WTC11 (cell line): Measurements from ENCODE around the gene KRT14.

ENCODE experiments used
- EMX1 ChIP-seq: fragments of 250-450 bp; sonication (Bioruptor Pico); IDR thresholded peaks from 2 replicates; pipeline ENCODE4 v1.8.0; 2021; ENCODE audit warnings: mild to moderate bottlenecking
- NR2C2 ChIP-seq: sonication (generic); formaldehyde crosslinking; IDR thresholded peaks from 2 replicates; pipeline ENCODE4 v1.8.0; 2022; ENCODE audit warnings: mild to moderate bottlenecking, missing genetic modification reagents
- TEAD1 ChIP-seq: sonication (generic); formaldehyde crosslinking; IDR thresholded peaks from 2 replicates; pipeline ENCODE4 v1.8.0; 2022; ENCODE audit warnings: mild to moderate bottlenecking, missing genetic modification reagents
- ZBTB21 ChIP-seq: sonication (generic); formaldehyde crosslinking; IDR thresholded peaks from 2 replicates; pipeline ENCODE4 v1.8.1; 2023; ENCODE audit warnings: mild to moderate bottlenecking, missing genetic modification reagents, borderline replicate concordance
- TF ChIP-seq, protein P1 (sequence below): fragments of 200-600 bp; IDR thresholded peaks from 2 replicates; pipeline ENCODE4 v1.8.0; 2022; ENCODE audit warnings: antibody characterized with exemption
- TF ChIP-seq, protein P2 (sequence below): sonication (generic); formaldehyde crosslinking; IDR thresholded peaks from 2 replicates; pipeline ENCODE4 v1.8.1; 2023; ENCODE audit warnings: mild to moderate bottlenecking, missing genetic modification reagents, moderate library complexity
- TF ChIP-seq, protein P3 (sequence below): sonication (generic); formaldehyde crosslinking; IDR thresholded peaks from 2 replicates; pipeline ENCODE4 v1.8.1; 2022; ENCODE audit warnings: low read depth, missing genetic modification reagents, borderline replicate concordance

DNA sequence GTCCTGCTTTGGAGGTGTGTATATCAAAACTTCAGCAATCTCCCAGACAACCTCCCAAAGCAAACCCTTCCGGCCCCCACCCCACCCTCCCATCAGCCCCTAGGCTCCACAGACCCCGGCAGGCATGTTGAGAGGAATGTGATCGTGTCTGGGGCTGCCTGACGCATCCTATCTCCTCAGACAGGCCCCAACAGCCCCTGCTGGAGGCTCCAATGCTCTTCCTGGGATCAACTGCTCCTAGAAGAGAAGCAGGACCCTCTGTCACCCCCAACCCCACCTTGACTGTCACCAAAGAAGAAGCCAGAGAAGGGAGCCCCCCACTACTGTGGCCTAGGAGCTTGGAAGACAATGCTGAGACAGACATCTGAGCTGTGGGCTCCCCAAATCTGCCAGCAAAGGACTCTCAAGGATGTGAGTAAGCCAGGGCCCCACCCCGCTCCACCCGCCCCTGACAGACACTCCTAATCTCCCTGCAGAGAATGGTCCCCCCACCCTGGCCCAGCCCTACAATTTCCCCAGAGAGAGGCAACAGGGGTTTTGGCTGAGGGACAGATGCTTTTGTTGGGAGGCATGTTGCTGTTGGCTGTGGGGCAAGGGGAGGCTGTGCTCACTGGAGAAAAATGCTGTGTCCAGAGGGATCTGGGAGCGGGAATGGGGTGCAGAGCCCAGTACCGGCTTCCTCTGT, 1.6 kb upstream of the KRT14 start:
- TF ChIP-seq TEAD1 (CRISPR knock-in tag) = no peak
- TF ChIP-seq, protein P1, sequence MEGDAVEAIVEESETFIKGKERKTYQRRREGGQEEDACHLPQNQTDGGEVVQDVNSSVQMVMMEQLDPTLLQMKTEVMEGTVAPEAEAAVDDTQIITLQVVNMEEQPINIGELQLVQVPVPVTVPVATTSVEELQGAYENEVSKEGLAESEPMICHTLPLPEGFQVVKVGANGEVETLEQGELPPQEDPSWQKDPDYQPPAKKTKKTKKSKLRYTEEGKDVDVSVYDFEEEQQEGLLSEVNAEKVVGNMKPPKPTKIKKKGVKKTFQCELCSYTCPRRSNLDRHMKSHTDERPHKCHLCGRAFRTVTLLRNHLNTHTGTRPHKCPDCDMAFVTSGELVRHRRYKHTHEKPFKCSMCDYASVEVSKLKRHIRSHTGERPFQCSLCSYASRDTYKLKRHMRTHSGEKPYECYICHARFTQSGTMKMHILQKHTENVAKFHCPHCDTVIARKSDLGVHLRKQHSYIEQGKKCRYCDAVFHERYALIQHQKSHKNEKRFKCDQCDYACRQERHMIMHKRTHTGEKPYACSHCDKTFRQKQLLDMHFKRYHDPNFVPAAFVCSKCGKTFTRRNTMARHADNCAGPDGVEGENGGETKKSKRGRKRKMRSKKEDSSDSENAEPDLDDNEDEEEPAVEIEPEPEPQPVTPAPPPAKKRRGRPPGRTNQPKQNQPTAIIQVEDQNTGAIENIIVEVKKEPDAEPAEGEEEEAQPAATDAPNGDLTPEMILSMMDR = no peak
- no peak for TF ChIP-seq EMX1 (CRISPR knock-in tag)
- no peak for TF ChIP-seq NR2C2 (CRISPR knock-in tag)
- TF ChIP-seq, protein P2, sequence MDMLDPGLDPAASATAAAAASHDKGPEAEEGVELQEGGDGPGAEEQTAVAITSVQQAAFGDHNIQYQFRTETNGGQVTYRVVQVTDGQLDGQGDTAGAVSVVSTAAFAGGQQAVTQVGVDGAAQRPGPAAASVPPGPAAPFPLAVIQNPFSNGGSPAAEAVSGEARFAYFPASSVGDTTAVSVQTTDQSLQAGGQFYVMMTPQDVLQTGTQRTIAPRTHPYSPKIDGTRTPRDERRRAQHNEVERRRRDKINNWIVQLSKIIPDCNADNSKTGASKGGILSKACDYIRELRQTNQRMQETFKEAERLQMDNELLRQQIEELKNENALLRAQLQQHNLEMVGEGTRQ = no peak
- TF ChIP-seq ZBTB21 (CRISPR knock-in tag) = no peak
- TF ChIP-seq, protein P3, sequence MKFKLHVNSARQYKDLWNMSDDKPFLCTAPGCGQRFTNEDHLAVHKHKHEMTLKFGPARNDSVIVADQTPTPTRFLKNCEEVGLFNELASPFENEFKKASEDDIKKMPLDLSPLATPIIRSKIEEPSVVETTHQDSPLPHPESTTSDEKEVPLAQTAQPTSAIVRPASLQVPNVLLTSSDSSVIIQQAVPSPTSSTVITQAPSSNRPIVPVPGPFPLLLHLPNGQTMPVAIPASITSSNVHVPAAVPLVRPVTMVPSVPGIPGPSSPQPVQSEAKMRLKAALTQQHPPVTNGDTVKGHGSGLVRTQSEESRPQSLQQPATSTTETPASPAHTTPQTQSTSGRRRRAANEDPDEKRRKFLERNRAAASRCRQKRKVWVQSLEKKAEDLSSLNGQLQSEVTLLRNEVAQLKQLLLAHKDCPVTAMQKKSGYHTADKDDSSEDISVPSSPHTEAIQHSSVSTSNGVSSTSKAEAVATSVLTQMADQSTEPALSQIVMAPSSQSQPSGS (CRISPR knock-in tag) = no peak
